Measurements from ENCODE around the gene SETD2.

- TF ChIP-seq ZBTB7A (IDR thresholded peaks at IDR 0.05; ENCODE audit: borderline replicate concordance, control insufficient read depth, low read depth, low read length) (no peak), POLR2A (conservative IDR thresholded peaks at IDR 0.05) (no peak), EP300 (IDR thresholded peaks at IDR 0.05; ENCODE audit: low read length) (no peak), CREB1 (IDR thresholded peaks at IDR 0.05) (no peak), CREB1 (CRISPR knock-in tag; IDR thresholded peaks at IDR 0.05) (no peak), CTCF (IDR thresholded peaks at IDR 0.05 in 2 of 3, conservative IDR thresholded peaks at IDR 0.05 in 1 of 3; ENCODE audit: insufficient read depth in 2 of 3, low read depth in 1 of 3, low read length in 3 of 3) (no peak)
Measured at GRCh38 chr3:47006145-47006651, 157.7 kb downstream of the SETD2 start.
